GM04503 (cell line): ENCODE measurements around the gene C1orf87.

Experiments
- DNase-seq: peaks from one replicate; pipeline ENCODE4 v3.0.0-alpha.2; 2012; ENCODE audit warnings: low read depth

C1orf87 gene

DNA sequence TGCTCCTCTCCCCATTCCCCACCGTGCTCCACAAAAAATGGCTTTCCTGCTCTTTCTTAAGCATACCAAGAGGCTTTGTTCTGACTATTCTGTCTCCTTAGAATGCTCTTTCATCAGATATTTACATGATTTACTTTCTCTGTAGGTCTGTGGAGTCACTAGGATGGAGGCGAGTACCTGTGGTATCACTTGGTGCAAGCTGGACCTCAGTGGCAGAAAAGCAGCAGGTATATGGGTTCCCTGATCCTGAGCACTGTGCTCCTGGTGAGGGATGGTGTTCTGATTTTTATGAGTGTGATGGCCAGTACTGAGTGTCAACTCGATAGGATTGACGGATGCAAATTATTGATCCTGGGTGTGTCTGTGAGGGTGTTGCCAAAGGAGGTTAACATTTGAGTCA lies 10.0 kb downstream of the C1orf87 start:
- DNase-seq, result no peak

DNA sequence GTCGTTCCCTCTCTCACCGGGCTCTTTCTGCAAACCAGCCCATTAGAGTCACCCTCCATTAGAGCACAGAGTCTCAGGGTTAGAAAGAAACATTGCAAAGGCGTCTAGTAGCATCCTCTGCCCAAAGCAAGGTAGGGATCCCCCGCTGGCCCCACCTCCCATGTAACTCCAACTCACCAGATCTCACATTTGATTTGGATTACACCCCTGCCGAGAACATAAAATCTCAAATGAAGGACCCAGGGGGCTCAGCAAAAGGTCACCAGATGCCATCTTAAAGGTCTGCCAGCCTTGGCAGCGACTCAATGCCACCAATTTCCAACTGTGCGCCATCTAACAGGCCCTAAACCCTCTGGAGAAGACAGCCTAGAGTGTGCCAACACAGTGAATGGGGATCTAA lies 14.1 kb downstream of the C1orf87 start:
- DNase-seq, result no peak

DNA sequence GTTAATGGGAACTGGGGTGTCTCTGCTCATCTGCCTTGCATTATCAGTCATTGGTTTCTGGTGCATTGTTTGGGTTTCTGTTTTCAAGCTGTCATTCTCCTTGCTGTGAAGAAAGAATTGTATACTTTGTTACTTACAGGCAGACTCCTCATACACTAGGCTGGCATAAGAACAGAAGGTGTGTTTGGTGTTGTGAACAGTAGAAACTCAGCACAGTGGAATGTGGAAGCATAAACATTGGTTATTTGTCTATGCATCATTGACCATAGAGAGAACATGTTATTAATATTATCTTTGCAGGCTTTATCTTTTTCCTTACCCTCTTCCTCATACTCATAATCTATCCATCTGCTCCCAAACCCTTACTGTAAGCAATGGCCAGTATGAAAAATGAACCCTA lies 18.2 kb downstream of the C1orf87 start:
- DNase-seq, result no peak

DNA sequence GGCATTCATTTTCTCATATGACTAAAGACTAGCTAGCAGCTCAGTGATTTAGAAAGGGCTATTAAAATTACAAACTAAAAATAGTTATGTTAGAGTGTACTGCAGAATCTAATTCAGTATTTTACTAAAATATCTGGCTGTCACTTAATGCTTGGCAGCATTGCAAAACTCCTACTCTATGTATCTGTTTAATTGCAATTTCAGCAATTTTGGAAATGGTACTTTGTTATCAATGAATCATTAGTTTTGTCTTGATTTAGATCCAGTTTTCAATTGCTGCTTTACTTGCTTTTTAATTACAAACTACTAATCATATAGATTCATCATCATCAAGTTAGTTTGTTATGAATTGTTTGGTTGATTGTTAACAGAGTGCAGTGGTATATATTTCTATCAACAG lies 19.2 kb downstream of the C1orf87 start:
- DNase-seq, result no peak

DNA sequence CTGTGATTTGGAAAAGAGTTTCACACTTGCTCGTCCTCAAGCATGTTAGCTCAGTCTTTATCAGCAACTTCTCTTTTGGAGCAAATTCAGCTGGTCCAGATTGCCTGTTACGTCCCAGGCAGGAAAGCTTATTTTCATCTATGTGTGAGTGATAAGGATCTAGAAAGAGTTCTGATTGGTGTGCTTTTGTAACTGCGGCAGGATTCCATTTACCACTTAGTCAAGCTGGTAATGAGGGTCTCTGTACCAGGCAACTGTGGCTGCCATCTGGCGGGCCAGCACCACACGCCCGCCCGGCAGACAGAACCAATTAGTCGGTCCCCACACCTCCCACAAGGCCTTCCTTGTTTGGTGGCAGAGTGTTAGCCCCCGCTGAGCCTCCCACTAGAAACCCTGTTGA lies 21.0 kb downstream of the C1orf87 start:
- DNase-seq, result no peak

DNA sequence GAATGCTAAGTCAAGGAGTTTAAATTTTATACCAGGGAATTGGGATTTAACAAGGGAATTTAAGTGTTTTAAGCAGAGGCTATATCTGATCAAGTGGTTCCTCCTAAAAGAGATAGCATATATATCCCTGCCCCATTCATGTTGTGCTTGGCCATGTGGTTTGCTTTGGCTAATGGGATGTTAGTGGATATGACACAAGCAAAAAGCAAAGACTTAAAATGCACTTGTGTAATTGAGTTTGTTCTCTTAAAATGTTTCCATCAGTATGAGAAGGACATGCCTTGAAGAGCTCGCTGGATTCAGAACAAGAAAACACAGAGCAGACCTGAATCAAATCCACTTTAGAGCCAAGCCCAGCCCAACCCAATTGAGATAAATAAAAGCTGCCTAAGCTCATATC lies 22.4 kb downstream of the C1orf87 start:
- no peak for DNase-seq

DNA sequence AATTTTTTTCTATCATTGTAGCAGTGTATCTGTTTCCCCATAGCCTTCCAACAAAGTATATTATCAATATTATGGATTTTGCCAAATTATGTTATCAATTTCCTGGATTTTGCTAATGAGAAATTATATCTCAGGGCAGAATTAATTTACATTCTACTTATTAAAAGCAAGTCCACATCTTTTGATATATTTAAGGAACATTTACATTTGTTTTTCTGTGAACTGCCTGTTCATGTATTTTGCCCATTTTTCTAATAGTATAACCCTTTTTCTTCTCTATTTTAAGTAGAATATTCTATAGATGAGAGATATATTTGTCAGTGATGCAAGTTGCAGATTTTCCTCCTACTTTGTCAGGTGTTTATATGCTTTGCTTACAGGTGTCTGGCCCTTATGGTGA lies 24.4 kb downstream of the C1orf87 start:
- no peak for DNase-seq

DNA sequence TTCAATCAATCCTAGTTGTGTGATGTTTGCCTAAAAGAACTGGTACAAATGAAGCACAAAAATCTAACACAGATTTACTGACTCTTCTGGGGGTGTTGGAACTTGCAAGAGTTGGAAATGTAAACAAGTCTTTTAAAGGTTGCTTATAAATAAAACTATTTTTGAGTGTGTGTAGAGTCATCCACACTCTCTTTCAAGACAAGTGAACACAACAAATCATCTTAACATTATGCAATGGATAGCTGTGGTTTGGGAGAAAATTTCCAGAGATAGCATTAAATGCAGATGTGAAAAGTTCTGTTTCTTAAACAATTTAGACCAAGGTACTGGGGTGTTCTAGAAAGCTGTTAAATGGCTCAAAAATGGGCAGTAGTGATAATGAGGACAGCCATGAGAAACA lies 28.7 kb downstream of the C1orf87 start:
- DNase-seq, result no peak

DNA sequence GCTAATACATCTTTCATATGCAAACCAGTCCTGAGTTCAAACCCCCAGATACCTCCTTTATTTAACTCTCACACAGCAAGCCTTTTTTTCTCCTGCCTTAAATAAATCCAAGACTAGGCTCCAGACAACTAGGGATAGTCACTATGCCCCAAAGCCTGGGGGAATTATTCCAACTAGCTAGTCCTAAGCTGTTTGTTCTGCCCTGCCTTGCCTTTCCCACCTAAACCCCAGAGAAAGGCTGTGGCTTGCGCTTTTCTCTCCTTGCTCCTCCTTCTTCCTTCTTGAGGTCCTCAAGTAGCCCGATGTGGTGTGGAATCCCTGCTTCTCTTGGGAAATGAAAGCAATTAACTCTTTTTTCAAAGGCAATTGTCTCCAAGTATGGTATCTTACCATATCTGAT lies 31.8 kb downstream of the C1orf87 start:
- DNase-seq, result no peak

DNA sequence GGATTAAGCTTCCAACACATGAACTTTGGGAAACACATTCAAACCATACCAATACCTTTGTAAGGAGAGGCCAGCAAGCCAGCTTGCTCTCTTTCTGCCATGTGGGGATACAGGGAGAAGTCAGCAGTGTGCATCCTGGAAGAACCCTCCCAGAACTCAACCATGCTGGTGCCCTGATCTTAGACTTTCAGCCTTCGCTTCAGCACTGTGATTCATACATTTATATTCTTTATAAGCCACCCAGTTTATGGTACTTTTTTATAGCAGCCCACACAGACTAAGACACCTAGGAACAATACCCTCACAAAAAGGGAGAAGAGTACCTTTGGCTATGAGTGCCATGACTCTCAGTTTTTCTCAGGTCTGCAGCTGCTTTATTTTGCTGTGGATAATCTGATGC lies 35.9 kb downstream of the C1orf87 start:
- DNase-seq, result no peak

DNA sequence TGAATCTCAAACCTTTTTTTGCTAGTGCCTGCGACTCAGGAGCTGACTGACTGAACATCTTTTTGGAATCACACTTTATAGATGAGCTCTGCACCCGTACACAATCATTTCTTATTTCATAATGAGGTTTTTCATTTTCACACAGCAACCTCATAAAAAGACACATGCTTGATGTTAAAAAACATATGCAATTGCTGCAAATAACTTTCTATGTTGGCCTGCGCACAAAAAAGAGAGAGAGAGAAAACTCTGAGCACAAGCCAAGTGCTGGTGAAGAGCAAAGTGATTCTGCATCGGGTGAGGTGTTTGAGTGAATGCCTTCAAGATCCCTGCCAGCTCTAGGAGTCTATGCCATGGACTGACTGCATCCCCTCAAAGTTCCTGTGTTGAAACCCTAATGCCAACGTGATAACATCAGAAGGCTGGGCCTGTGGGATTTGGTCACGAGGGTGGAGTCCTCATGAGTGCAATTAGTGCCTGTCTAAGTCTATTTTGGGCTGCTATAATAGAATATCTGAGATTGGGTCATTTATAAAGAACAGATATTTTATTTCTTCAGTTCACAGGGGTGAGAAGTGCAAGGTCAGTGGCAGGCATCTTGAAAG lies 36.6 kb downstream of the C1orf87 start:
- DNase-seq, result no peak

DNA sequence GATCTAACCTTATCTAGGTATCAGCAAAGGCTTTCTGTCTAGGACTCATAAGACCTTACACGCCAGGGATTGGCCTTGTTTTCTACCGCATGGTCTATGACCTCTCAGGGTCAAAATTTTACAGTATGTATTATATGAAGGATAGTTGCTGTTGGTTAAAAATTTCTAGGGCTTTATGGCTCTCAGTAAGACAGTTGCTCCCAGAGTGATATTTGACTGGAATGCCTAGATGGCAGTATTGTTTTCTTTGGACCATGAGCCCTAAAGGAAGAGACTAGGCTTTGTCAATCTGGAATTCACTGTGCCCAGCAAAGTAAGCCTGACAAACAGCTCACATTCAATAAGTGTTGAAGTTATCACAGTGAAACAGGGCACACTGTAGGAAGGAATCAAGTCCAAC lies 37.6 kb downstream of the C1orf87 start:
- no peak for DNase-seq

DNA sequence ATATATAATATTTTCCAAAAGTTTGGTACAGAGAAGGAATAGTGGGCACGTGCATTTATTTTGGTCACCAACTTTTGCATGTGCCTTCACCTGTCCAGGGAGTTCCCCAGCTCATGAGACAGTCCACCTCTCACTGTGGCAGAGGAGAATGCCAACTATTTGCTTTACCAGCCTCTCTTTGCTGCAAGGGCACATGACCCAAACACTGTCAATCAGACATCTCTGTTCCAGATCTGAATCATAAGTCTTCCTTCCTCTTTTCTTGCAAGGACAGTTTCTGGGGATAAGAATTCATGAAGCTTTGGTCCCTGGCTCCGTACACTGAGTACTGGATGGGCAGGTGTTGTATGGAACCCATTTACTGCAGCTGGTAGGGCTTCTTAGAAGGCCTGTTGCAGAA lies 38.6 kb downstream of the C1orf87 start:
- DNase-seq, result no peak

DNA sequence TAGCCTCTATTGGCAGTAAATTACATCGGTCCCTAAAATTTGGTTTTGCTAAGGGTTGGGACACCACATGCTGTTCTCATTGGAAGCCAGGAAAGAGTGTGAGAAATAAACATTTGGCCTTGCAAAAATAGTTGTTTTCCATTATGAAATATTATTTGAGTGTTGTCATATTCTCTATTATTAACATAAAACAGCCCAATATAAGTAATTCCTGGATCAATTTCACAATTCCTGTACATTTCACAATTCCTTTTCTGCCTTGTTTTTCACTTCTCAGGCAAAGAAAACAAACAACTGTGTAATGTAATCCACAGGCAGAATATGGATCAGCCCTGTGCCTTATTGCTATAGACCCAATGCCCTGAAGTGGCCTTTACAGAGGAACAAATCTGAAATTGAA lies 40.5 kb downstream of the C1orf87 start:
- no peak for DNase-seq

DNA sequence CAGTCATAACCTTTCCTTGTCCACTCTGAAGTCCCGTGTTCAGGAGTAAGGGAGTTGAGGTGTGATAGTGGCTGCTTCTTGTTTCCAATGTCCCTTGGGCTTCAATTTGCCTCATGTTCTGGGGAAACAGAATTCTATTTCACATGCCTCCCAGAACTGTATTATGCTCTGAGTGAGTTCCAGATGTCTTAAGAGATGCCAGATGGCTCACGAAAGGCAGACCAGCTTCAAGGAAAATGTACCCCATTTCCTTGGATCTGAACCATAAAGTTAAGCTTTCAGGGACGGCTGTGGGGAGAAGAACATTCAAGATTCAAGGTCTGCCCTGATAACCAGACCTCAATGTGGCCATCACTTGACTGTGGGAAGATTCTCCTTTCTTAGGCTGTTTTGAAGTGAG lies 42.4 kb downstream of the C1orf87 start:
- no peak for DNase-seq

DNA sequence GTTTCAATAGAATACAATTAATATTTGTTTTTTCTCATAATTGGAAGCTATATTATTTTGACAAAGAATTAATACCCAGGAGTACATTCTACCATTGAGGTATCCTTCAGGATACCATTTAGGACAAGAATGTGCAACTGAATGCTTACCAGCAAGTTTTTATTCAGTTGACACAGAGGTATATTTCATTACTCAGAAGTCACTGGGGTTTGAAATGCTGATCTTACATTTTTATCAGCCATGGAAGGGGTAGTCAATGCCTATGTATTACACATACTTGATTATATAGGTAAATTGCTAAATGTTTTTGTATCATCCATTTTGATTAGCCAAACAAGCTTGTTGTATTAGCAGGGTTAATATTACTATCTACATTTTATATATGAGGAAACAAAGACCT lies 48.0 kb downstream of the C1orf87 start:
- DNase-seq, result no peak

DNA sequence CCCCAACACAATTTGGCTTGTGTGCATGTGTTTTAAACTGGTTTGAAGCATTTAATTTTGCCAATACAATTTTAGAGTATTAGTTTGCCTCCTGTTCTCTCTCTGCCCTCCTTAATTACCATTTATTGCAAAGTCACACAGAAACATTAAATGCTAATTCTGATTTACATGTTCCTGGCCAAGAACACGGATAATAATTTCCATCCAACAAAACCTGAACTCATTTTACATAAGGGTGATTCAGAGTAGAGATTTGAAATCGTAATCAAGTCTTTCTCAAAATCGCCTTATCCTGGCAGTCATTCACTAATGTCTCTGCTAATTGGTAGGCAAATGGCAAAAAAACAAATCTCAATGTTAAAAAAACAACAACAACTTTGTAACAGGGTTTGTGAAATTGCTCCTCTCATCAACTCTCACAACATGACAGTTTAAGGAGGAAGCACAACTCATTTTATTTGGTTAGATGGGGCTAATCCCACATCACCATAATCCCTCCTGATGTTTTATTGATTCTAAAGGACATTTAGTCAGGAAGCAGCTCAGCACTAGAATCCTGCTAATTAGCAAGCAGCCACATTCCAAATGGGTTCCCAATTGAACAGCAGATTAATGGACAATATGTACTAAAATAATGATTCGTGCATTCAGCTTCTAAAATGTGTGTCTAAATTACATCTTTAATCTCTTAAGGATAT lies 55.9 kb downstream of the C1orf87 start:
- no peak for DNase-seq

DNA sequence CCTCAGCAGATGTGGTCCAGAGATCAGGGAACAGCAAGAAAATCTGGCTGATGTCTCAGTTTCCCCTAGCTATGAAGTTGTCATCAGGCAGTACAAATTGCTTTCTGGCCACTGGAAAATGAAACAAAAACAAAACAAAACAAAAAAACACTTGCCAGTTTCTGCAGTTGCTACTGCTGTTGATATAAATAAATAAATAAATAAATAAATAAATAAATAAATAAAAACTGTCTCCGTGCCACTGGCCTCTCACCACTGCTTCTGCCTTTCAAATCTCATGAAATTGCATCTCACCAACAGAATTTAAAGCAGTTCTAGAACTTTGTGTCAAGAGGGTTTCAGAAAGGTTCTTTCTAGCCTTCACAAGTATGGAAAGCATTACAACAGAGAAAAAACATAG lies 62.9 kb downstream of the C1orf87 start:
- DNase-seq, result no peak

DNA sequence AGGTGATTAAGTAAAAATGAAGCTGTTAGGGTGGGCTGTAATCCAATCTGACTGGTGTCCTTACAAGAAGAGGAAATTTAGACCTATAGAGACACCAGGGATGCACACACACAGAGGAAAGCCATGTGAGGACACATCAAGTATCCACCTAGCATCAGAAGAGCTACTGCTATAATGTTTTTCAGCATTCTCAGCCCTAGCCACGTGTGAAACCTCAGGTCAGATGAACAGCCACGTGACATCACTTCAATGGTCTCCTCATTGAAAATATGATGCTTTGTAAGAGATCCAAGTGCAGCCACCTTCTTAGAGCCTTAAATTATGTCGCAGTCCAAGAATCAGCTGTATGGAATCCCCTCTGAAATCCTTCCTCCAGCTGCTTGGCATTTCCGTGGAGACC lies 65.1 kb downstream of the C1orf87 start:
- DNase-seq, result no peak

DNA sequence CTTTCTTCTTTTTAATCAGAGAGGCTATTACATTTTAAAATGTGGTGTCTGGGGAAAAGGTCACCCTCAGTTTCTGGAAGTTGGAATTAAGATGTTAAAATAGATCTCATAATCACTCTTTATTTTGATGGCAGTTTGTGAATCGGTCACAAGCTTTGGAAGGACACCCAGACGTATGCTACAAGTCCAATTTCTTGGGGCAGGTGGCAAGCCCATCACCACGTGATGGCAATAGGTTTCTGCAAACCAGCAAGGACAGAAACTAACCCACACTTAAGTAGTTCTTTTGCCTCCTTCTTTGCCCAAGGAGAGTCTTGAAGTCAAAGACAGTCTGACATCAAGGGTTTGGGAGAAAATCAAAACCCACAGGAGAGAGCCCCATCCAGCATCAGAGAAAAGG lies 72.9 kb downstream of the C1orf87 start:
- DNase-seq, result no peak

DNA sequence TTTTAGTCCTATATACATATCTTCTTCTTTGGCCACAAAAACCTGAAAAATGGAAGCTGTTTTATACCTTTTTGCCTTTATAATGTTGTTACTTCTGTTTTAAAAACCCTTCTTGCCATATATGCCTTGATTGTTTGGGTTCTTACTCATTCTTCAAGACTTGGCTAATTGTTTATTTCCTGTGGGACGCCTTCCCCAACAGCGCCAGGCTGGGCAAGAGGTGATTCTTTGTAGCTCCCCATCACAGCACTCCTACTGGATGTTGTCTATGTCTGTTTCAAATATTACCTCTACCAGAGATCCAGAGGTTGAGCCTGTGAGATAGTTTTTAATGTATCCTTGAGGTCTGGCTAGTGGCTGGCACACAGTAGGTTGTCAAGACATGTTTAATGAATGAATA lies 73.8 kb downstream of the C1orf87 start:
- no peak for DNase-seq

DNA sequence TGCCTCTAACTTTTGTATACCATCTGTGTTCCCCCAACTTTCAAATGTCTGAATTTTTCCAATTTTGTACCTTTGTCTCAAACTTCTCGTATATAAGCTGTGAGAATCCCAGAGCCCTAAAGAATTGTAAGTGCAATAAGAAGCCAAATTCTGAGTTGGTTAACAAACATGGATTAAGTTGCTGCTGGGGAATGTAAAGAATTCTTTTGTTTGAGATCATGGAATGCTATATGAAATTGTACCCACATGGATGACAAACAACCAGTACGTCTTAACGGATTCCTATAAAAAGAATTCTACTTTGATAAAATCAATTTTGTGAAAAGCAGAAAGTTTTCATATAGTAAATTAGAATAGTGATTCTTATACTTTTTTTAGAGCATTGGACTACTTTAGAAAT lies 74.6 kb downstream of the C1orf87 start:
- DNase-seq, result no peak

DNA sequence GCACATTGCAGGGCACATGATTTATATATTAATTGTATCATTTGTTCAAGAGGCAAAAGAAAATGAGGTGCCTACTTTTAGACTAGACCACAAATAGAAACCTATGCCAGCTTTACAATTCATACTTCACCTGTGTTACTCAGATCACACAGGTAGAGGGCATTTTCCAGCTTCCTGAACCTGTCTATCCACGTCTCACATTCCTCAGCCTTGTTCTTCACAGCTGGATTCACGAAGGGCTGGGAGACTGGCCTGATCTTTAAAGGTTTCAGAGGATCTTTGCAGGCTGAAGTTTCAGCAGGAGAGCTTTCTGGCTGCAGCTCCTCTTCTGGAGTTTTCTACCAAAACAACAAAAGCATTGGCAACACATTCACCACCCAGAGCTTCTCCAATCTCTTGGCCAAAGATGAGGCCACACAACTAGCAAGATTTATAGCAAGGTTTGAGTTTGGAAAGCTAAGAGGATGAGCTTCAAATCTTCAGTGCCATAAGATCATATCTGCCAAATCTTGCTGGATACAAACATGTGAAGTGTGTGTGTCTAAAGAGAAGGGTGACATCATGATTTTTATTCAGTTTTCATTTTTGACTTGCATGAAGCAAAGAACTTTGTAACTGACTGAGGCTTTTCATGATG lies 76.0 kb downstream of the C1orf87 start:
- DNase-seq, result no peak
